Activated T-helper 1 cell treated with anti-CD3 and anti-CD28 coated beads, Interleukin-12 subunit alpha, Interleukin-12 subunit beta, Interleukin-2, Interleukin-4 antibody, amounts not matched to agents 30 ng/mL and 10 ng/mL and 1 ng/mL, durations not matched to agents 14 hours and 24 hours and 36 hours (primary cell): ENCODE measurements around the gene C4orf50. TPM values are rescaled to one million over a fixed set of nuclear protein-coding genes. Genes with fewer than 3 reads are reported as not detected.
A peak's percentile ranks its signal among the peaks of the same experiment; 100 is the strongest.

Experiments
- DNase-seq: peaks from one replicate; pipeline ENCODE4 v3.0.0; 2021; ENCODE audit warnings: low spot score
- H3K27ac Mint-ChIP-seq: one replicate; pipeline ENCODE4 v1.8.0; 2021; ENCODE audit warnings: mild to moderate bottlenecking, mixed read lengths
- H3K27me3 Mint-ChIP-seq: one replicate; pipeline ENCODE4 v1.8.0; 2022; ENCODE audit warnings: mild to moderate bottlenecking, moderate library complexity, mixed read lengths; ENCODE audit not compliant: insufficient read depth
- H3K36me3 Mint-ChIP-seq: one replicate; pipeline ENCODE4 v1.8.0; 2021; ENCODE audit warnings: low read depth, mixed read lengths
- H3K4me1 Mint-ChIP-seq: one replicate; pipeline ENCODE4 v1.8.0; 2021; ENCODE audit warnings: low read depth, mixed read lengths
- H3K4me3 Mint-ChIP-seq: one replicate; pipeline ENCODE4 v1.8.0; 2021; ENCODE audit warnings: mild to moderate bottlenecking, moderate library complexity, mixed read lengths
- H3K9me3 Mint-ChIP-seq: one replicate; pipeline ENCODE4 v1.8.0; 2021; ENCODE audit warnings: mixed read lengths
- intact Hi-C: fragments of 100-400 bp; cut with micrococcal nuclease; formaldehyde crosslinking; loops from one replicate; pipeline ENCODE4 v1.15.1; 2024
- total RNA-seq: library from RNA; stranded (reverse); gene quantifications from 2 replicates; pipeline ENCODE4 v1.2.3, GENCODE V29; 2022

C4orf50 gene
- total RNA-seq, 1 donor from 2014 or later, result 0.52 TPM

GRCh38 chr4:6052679-6053078 lies 34.4 kb upstream of the C4orf50 start:
- Mint-ChIP-seq H3K27ac (no peak overlapping the region), H3K36me3 (peaks cover 13% of the 10 kb centered on the region), H3K4me3 (no peak overlapping the region), H3K9me3 (no peaks in the 10 kb centered on the region), H3K27me3 (peaks cover 1% of the 10 kb centered on the region), H3K4me1 (no peaks in the 10 kb centered on the region)
- DNase-seq, result no peak
- intact Hi-C loops, result no loop called here

GRCh38 chr4:6050551-6050950 lies 32.3 kb upstream of the C4orf50 start:
- Mint-ChIP-seq H3K4me3 (no peak overlapping the region), H3K27ac (no peak overlapping the region), H3K36me3 (peaks cover 8% of the 10 kb centered on the region), H3K9me3 (no peaks in the 10 kb centered on the region), H3K27me3 (peaks cover 1% of the 10 kb centered on the region), H3K4me1 (no peaks in the 10 kb centered on the region)
- intact Hi-C loops, result no loop called here
- no peak for DNase-seq

GRCh38 chr4:6049985-6050384 lies 31.8 kb upstream of the C4orf50 start:
- DNase-seq, result no peak
- H3K4me1 Mint-ChIP-seq, result no peaks in the 10 kb centered on the region
- H3K36me3 Mint-ChIP-seq, result peaks cover 8% of the 10 kb centered on the region
- no peaks in the 10 kb centered on the region for H3K9me3 Mint-ChIP-seq
- no peak overlapping the region for H3K4me3 Mint-ChIP-seq
- peaks cover 1% of the 10 kb centered on the region for H3K27me3 Mint-ChIP-seq
- H3K27ac Mint-ChIP-seq, result no peak overlapping the region
- intact Hi-C loops, result no loop called here

GRCh38 chr4:6049278-6049677 lies 31.0 kb upstream of the C4orf50 start:
- intact Hi-C loops, result no loop called here
- DNase-seq, result no peak
- peaks cover 1% of the 10 kb centered on the region for H3K27me3 Mint-ChIP-seq
- no peak overlapping the region for H3K4me3 Mint-ChIP-seq
- H3K27ac Mint-ChIP-seq, result no peak overlapping the region
- no peaks in the 10 kb centered on the region for H3K9me3 Mint-ChIP-seq
- H3K36me3 Mint-ChIP-seq, result peaks cover 8% of the 10 kb centered on the region
- peaks cover 4% of the 10 kb centered on the region for H3K4me1 Mint-ChIP-seq

GRCh38 chr4:6048537-6048936 lies 30.3 kb upstream of the C4orf50 start:
- no peak for DNase-seq
- H3K4me1 Mint-ChIP-seq, result peaks cover 11% of the 10 kb centered on the region
- no peak overlapping the region for H3K4me3 Mint-ChIP-seq
- intact Hi-C loops, result no loop called here
- peaks cover 1% of the 10 kb centered on the region for H3K27me3 Mint-ChIP-seq
- peaks cover 6% of the 10 kb centered on the region for H3K36me3 Mint-ChIP-seq
- no peaks in the 10 kb centered on the region for H3K9me3 Mint-ChIP-seq
- no peak overlapping the region for H3K27ac Mint-ChIP-seq

- no peak for DNase-seq
- Mint-ChIP-seq H3K4me1 (peaks cover 17% of the 10 kb centered on the region), H3K36me3 (peaks cover 4% of the 10 kb centered on the region), H3K27me3 (peaks cover 1% of the 10 kb centered on the region), H3K27ac (no peak overlapping the region), H3K9me3 (no peaks in the 10 kb centered on the region), H3K4me3 (no peak overlapping the region)
- intact Hi-C loops, result no loop called here
These were observed 29.0 kb upstream of the C4orf50 start for GRCh38 chr4:6047130-6047673.

- Mint-ChIP-seq H3K9me3 (no peaks in the 10 kb centered on the region), H3K27ac (no peak overlapping the region), H3K27me3 (peaks cover 1% of the 10 kb centered on the region), H3K36me3 (peaks cover 3% of the 10 kb centered on the region), H3K4me3 (no peak overlapping the region), H3K4me1 (peaks cover 23% of the 10 kb centered on the region)
- DNase-seq, result no peak
- intact Hi-C loops, result no loop called here
These were observed 28.4 kb upstream of the C4orf50 start for GRCh38 chr4:6046526-6047129.

GRCh38 chr4:6044805-6045204 lies 26.6 kb upstream of the C4orf50 start:
- intact Hi-C loops, result no loop called here
- Mint-ChIP-seq H3K9me3 (no peaks in the 10 kb centered on the region), H3K4me1 (peaks cover 30% of the 10 kb centered on the region), H3K36me3 (no peaks in the 10 kb centered on the region), H3K4me3 (no peak overlapping the region), H3K27me3 (no peaks in the 10 kb centered on the region), H3K27ac (no peak overlapping the region)
- DNase-seq, result no peak

- Mint-ChIP-seq H3K9me3 (no peaks in the 10 kb centered on the region), H3K27me3 (no peaks in the 10 kb centered on the region), H3K36me3 (no peaks in the 10 kb centered on the region), H3K4me3 (no peak overlapping the region), H3K4me1 (peaks cover 30% of the 10 kb centered on the region), H3K27ac (no peak overlapping the region)
- no peak for DNase-seq
- intact Hi-C loops, result no loop called here
These were observed 26.0 kb upstream of the C4orf50 start for GRCh38 chr4:6044276-6044675.

- no peaks in the 10 kb centered on the region for H3K36me3 Mint-ChIP-seq
- no peaks in the 10 kb centered on the region for H3K27me3 Mint-ChIP-seq
- no peaks in the 10 kb centered on the region for H3K9me3 Mint-ChIP-seq
- H3K4me3 Mint-ChIP-seq, result no peak overlapping the region
- H3K4me1 Mint-ChIP-seq, result peaks cover 30% of the 10 kb centered on the region
- intact Hi-C loops, result no loop called here
- no peak for DNase-seq
- H3K27ac Mint-ChIP-seq, result no peak overlapping the region
These were observed 25.6 kb upstream of the C4orf50 start for GRCh38 chr4:6043843-6044242.

- Mint-ChIP-seq H3K4me1 (peaks cover 30% of the 10 kb centered on the region), H3K4me3 (no peak overlapping the region), H3K9me3 (no peaks in the 10 kb centered on the region), H3K36me3 (no peaks in the 10 kb centered on the region), H3K27me3 (no peaks in the 10 kb centered on the region), H3K27ac (no peak overlapping the region)
- no peak for DNase-seq
- intact Hi-C loops, result no loop called here
These were observed 25.0 kb upstream of the C4orf50 start for GRCh38 chr4:6043188-6043587.

GRCh38 chr4:6042293-6043063 lies 24.2 kb upstream of the C4orf50 start:
- Mint-ChIP-seq H3K4me1 (peaks cover 30% of the 10 kb centered on the region), H3K27ac (no peak overlapping the region), H3K4me3 (peak overlapping the region; percentile 4), H3K9me3 (no peaks in the 10 kb centered on the region), H3K27me3 (no peaks in the 10 kb centered on the region), H3K36me3 (no peaks in the 10 kb centered on the region)
- DNase-seq, result no peak
- intact Hi-C loops, result no loop called here

GRCh38 chr4:6041800-6042199 lies 23.6 kb upstream of the C4orf50 start:
- H3K9me3 Mint-ChIP-seq, result no peaks in the 10 kb centered on the region
- DNase-seq, result no peak

More at GRCh38 chr4:6041800-6042199, 23.6 kb upstream of the C4orf50 start:
- no peaks in the 10 kb centered on the region for H3K36me3 Mint-ChIP-seq
- intact Hi-C loops, result no loop called here
- no peak overlapping the region for H3K4me3 Mint-ChIP-seq
- H3K4me1 Mint-ChIP-seq, result peaks cover 30% of the 10 kb centered on the region
- no peaks in the 10 kb centered on the region for H3K27me3 Mint-ChIP-seq
- H3K27ac Mint-ChIP-seq, result peak overlapping the region; percentile 64
